H1 (cell line): ENCODE measurements around the gene IGSF9B. TPM values are rescaled to one million over a fixed set of nuclear protein-coding genes. Genes with fewer than 3 reads are reported as not detected.

ENCODE experiments used
- CTCF ChIA-PET: fragments of 300-600 bp; sonication (Branson Sonifier 250); formaldehyde crosslinking; loops from one replicate; lab custom pipeline; 2021; ENCODE audit not compliant: partially characterized antibody; lab: Charles Lee
- POLR2A ChIA-PET: fragments of 300-600 bp; sonication (Branson Sonifier 250); formaldehyde crosslinking; loops from one replicate; lab custom pipeline; 2021; ENCODE audit warnings: inconsistent platforms; ENCODE audit not compliant: partially characterized antibody; lab: Charles Lee
- DNase-seq, 2 experiments: peaks; one replicate each; pipeline versions ENCODE4 v3.0.0 to v3.0.0-alpha.2; 2010 to 2022; ENCODE audit warnings: low spot score in 2 of 2, low read depth in 1 of 2, mixed read lengths in 1 of 2
- FAIRE-seq: peaks from 2 replicates; lab custom pipeline; 2011; peaks lifted over from hg19 to GRCh38; lab: Jason Lieb, UNC
- H2AFZ ChIP-seq: 2 replicates; pipeline ENCODE4 v1.8.1; 2012; ENCODE audit warnings: low read length, inconsistent platforms
- H2AK5ac ChIP-seq: 2 replicates; pipeline ENCODE4 v1.6.1; 2013; ENCODE audit warnings: low read depth, low read length
- H2BK120ac ChIP-seq: replicated peaks from 2 replicates; pipeline ENCODE3; 2013; ENCODE audit warnings: low read depth, low read length, inconsistent platforms
- H2BK12ac ChIP-seq: 2 replicates; pipeline ENCODE4 v1.6.1; 2013; ENCODE audit warnings: low read depth, low read length
- H2BK15ac ChIP-seq: 2 replicates; pipeline ENCODE4 v1.6.1; 2013; ENCODE audit warnings: low read length
- H2BK20ac ChIP-seq: 2 replicates; pipeline ENCODE4 v1.6.1; 2013; ENCODE audit warnings: low read length
- H2BK5ac ChIP-seq: 2 replicates; pipeline ENCODE4 v1.6.1; 2013; ENCODE audit warnings: low read depth, low read length
- H3K14ac ChIP-seq: 2 replicates; pipeline ENCODE4 v1.6.1; 2013; ENCODE audit warnings: inconsistent platforms; ENCODE audit not compliant: insufficient read length
- H3K18ac ChIP-seq: 2 replicates; pipeline ENCODE4 v1.6.1; 2013; ENCODE audit warnings: low read length; ENCODE audit errors: extremely low read depth
- H3K23ac ChIP-seq: 2 replicates; pipeline ENCODE4 v1.6.1; 2013; ENCODE audit warnings: inconsistent platforms; ENCODE audit not compliant: insufficient read length
- H3K23me2 ChIP-seq: 2 replicates; pipeline ENCODE4 v1.6.1; 2013; ENCODE audit warnings: low read depth, low read length
- H3K27ac ChIP-seq: 2 replicates; pipeline ENCODE4 v1.6.1; 2011; ENCODE audit warnings: low read depth, low read length, inconsistent platforms
- H3K27me3 ChIP-seq, 4 experiments: replicated peaks in 1 of 4; 1 replicate in 1 of 4; 2 replicates in 3 of 4; pipeline versions ENCODE4 v1.6.1 to v1.8.1; 2011 to 2013; ENCODE audit warnings: low read length in 3 of 4, mild to moderate bottlenecking in 3 of 4, inconsistent platforms in 2 of 4, mixed read lengths in 2 of 4, moderate library complexity in 1 of 4; ENCODE audit not compliant: control insufficient read depth in 3 of 4, insufficient read depth in 3 of 4; ENCODE audit errors: extremely low read depth in 1 of 4
- H3K36me3 ChIP-seq, 4 experiments: 2 replicates each; pipeline versions ENCODE4 v1.6.1 to v1.8.1; 2011 to 2013; ENCODE audit warnings: mild to moderate bottlenecking in 4 of 4, low read length in 3 of 4, moderate library complexity in 2 of 4, control low read depth in 1 of 4, inconsistent platforms in 1 of 4; ENCODE audit not compliant: insufficient read depth in 4 of 4, control insufficient read depth in 2 of 4
- H3K4ac ChIP-seq: replicated peaks from 2 replicates; pipeline ENCODE3; 2013; ENCODE audit warnings: low read length, low read depth, mixed read lengths, inconsistent platforms; ENCODE audit not compliant: insufficient read length
- H3K4me1 ChIP-seq, 4 experiments: replicated peaks in 1 of 4; 1 replicate in 1 of 4; 2 replicates in 3 of 4; pipeline versions ENCODE4 v1.6.1 to v1.8.1; 2011 to 2013; ENCODE audit warnings: low read length in 3 of 4, inconsistent platforms in 2 of 4, mixed read lengths in 1 of 4; ENCODE audit not compliant: insufficient read depth in 4 of 4, control insufficient read depth in 3 of 4
- H3K4me2 ChIP-seq, 2 experiments: 2 replicates each; pipeline versions ENCODE4 v1.6.1 to v1.8.1; 2011 to 2013; ENCODE audit warnings: low read depth in 2 of 2, low read length in 2 of 2, control low read depth in 1 of 2, inconsistent platforms in 1 of 2, mild to moderate bottlenecking in 1 of 2; ENCODE audit not compliant: insufficient read depth in 1 of 2
- H3K4me3 ChIP-seq, 4 experiments: fragments of 200-600, 300-600 bp in 1 of 4; sonication (generic), shearing (Covaris generic), sonication (Bioruptor Twin) in 1 of 4; 2 replicates each; pipeline versions ENCODE4 v1.5.1 to v1.8.1; 2011 to 2016; ENCODE audit warnings: low read length in 4 of 4, low read depth in 3 of 4, control low read depth in 2 of 4, inconsistent platforms in 2 of 4, mild to moderate bottlenecking in 2 of 4, mixed read lengths in 1 of 4, moderate library complexity in 1 of 4; ENCODE audit not compliant: insufficient read depth in 2 of 4; ENCODE audit errors: extremely low read depth in 1 of 4
- H3K56ac ChIP-seq: replicated peaks from 2 replicates; pipeline ENCODE3; 2013; ENCODE audit warnings: low read depth, mild to moderate bottlenecking, mixed read lengths, low read length, inconsistent platforms; ENCODE audit not compliant: insufficient read length
- H3K79me1 ChIP-seq: 2 replicates; pipeline ENCODE4 v1.6.1; 2013; ENCODE audit warnings: low read depth, low read length, control low read depth
- H3K79me2 ChIP-seq, 2 experiments: 2 replicates each; pipeline versions ENCODE4 v1.6.1 to v1.8.1; 2012 to 2013; ENCODE audit warnings: low read length in 2 of 2, mild to moderate bottlenecking in 2 of 2, inconsistent platforms in 1 of 2; ENCODE audit not compliant: insufficient read depth in 2 of 2, control insufficient read depth in 1 of 2
- H3K9ac ChIP-seq, 4 experiments: replicated peaks in 1 of 4; 1 replicate in 1 of 4; 2 replicates in 3 of 4; pipeline versions ENCODE4 v1.6.1 to v1.8.1; 2011 to 2013; ENCODE audit warnings: low read depth in 3 of 4, low read length in 3 of 4, control low read depth in 2 of 4, mild to moderate bottlenecking in 2 of 4, moderate library complexity in 2 of 4, inconsistent platforms in 1 of 4; ENCODE audit errors: extremely low read depth in 1 of 4
- H3K9me3 ChIP-seq, 2 experiments: 2 replicates each; pipeline versions ENCODE4 v1.6.1 to v1.8.1; 2012 to 2013; ENCODE audit warnings: mild to moderate bottlenecking in 2 of 2, moderate library complexity in 2 of 2, control low read depth in 1 of 2, inconsistent platforms in 1 of 2, low read depth in 1 of 2, low read length in 1 of 2, mixed read lengths in 1 of 2; ENCODE audit not compliant: insufficient read depth in 2 of 2
- H4K20me1 ChIP-seq, 2 experiments: replicated peaks in 1 of 2; 2 replicates each; pipeline versions ENCODE3 to v1.8.1; 2011 to 2013; ENCODE audit warnings: inconsistent platforms in 2 of 2, low read length in 2 of 2, mild to moderate bottlenecking in 1 of 2; ENCODE audit not compliant: insufficient read depth in 2 of 2, control insufficient read depth in 1 of 2
- H4K5ac ChIP-seq: 2 replicates; pipeline ENCODE4 v1.6.1; 2013; ENCODE audit warnings: low read length, low read depth, mixed read lengths, inconsistent platforms; ENCODE audit not compliant: insufficient read length
- H4K8ac ChIP-seq: 2 replicates; pipeline ENCODE4 v1.8.0; 2013; ENCODE audit warnings: mild to moderate bottlenecking, moderate library complexity, low read length, inconsistent platforms; ENCODE audit not compliant: insufficient read depth; ENCODE audit errors: extremely low read depth
- H4K91ac ChIP-seq: replicated peaks from 2 replicates; pipeline ENCODE3; 2013; ENCODE audit warnings: low read length, mixed read lengths, inconsistent platforms; ENCODE audit not compliant: insufficient read length
- BRCA1 ChIP-seq: IDR thresholded peaks from 2 replicates; pipeline ENCODE4 v1.6.1; 2012; ENCODE audit warnings: low read depth, low read length, improper control_type of control experiment
- EZH2 ChIP-seq: fragments of 200-600 bp; sonication (generic); IDR thresholded peaks from 2 replicates; pipeline ENCODE4 v1.7.1; 2012; ENCODE audit warnings: low read depth, mild to moderate bottlenecking, moderate library complexity, low read length, inconsistent platforms; ENCODE audit not compliant: severe bottlenecking
- RXRA ChIP-seq: IDR thresholded peaks from 2 replicates; pipeline ENCODE4 v1.6.1; 2011; ENCODE audit warnings: low read depth, mild to moderate bottlenecking, low read length, moderate library complexity; ENCODE audit not compliant: insufficient read depth
- WGBS, 2 experiments: shearing (Covaris generic) in 1 of 2; methylation state at CpG; one replicate each; pipeline versions ENCODE4 v1.1.6 to v1.1.7; 2013 to 2015; ENCODE audit warnings: low lambda C conversion rate in 2 of 2, mixed read lengths in 2 of 2, inconsistent platforms in 1 of 2, low coverage in 1 of 2, missing lambda C conversion rate in 1 of 2; ENCODE audit not compliant: insufficient replicate concordance in 2 of 2, insufficient coverage in 1 of 2, insufficient read length in 1 of 2; ENCODE audit errors: extremely low coverage in 1 of 2, missing lambda C conversion rate in 1 of 2; 5-methylcytosine and 5-hydroxymethylcytosine counted together
- polyA plus RNA-seq, 7 experiments: library from polyadenylated mRNA; depleted of rRNA in 3 of 7; stranded (reverse) in 5 of 7; unstranded in 2 of 7; fragments of >200 nt in 5 of 7; fragments of 200-250 nt in 2 of 7; gene quantifications; 1 replicate in 5 of 7; 2 replicates in 1 of 7; 4 replicates in 1 of 7; pipeline versions ENCODE4 v1.2.1 to v1.2.3, GENCODE V29; 2011 to 2013; ENCODE audit warnings: missing spikeins in 2 of 7, mixed read lengths in 2 of 7
- total RNA-seq: library from RNA; stranded (reverse); fragmentation: NEBNext Ultra II Directional; extraction: Animal tissue kit (Norgen Biotek cat#: 25700); gene quantifications from 2 replicates; pipeline ENCODE4 v1.2.1, GENCODE V29; 2021

IGSF9B gene
- total and polyA plus RNA-seq, 2 of the 8 experiments (the other 6 are each of a cell fraction or from before 2014, with no cell fraction given), result 16.5 to 49.2 TPM

DNA sequence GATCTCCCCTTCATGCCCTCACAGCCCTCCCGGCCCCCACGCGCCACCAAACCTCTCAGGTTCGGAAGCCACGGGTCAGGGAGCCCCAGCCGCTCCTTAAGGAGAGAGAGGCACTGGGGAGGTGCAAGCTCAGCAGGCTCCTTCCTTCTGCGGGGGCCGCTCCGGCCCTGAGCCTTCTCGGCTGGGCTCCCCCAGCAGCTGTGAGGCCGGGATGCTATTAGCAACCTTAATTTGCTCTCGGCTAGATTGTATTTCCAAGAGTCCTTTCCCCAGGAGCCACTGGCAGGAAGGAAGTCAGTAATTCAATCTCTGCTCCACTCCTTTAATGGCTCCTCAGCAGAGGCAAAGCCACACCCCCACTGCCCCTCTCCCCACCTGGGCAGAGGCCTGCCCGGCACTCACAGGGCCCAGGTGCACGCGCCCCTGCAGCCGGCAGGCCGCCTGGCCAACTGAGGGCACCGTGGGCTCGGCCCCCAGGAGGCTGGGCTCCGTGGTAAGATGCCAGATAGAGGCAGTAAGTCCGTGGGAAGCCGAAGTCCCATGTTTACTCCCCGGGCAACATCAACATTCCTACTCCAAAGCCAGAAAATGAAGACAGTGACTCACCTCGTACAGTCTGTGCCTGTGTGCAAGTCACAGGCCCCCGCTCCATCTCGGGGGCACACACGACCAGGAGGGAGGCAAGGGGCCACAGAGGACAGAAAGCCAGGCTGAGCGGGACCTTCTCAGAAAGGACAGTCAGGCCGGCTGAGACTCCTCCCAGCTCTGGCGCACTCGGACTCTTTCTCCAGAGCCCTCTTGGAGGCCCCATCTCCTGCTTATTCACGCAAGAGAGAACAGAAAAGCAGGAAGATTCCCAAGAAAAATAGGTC is 5.2 kb downstream of the IGSF9B start:
- H4K8ac ChIP-seq, result no peak overlapping the region; the same call in 1 of the 2 replicates
- peaks cover 35 to 54% of the 10 kb centered on the region in 2 experiments for H4K20me1 ChIP-seq
- H4K5ac ChIP-seq, result peak overlapping the region; percentile 3
- H4K91ac ChIP-seq, result peak overlapping the region; percentile 85
- H3K4me1 ChIP-seq, result peaks cover 21 to 81% (median 60%) of the 10 kb centered on the region in 4 experiments
- peak overlapping the region; percentile 50 to 78 for H3K4me2 ChIP-seq
- peak overlapping the region in 2 of 4 experiments; percentile 20 to 34; a peak in 4 of 7 replicates for H3K9ac ChIP-seq
- H3K79me1 ChIP-seq, result peaks cover 34% of the 10 kb centered on the region
- H2AK5ac ChIP-seq, result peak overlapping the region; percentile 67; the same call in 1 of the 2 replicates
- peak overlapping the region; percentile 96 for H3K4ac ChIP-seq
- H2BK5ac ChIP-seq, result peak overlapping the region; percentile 1; the same call in 1 of the 2 replicates
- no peak overlapping the region for H3K14ac ChIP-seq
- ChIA-PET POLR2A (interaction anchor here (1.4 to 1.9 kb wide), 2 partner anchors 10 to 24 kb away, joined by 3 to 5 read pairs; no protein-coding TSS in a partner anchor), CTCF (interaction anchor here (1.1 kb wide), 1 partner anchor 15 kb away, joined by 4 read pairs; no protein-coding TSS in a partner anchor)
- H3K56ac ChIP-seq, result peak overlapping the region; percentile 17
- peak overlapping the region in 3 of 4 experiments; percentile 14 to 51 (median 32); a peak in 5 of 8 replicates for H3K4me3 ChIP-seq
- FAIRE-seq, result no peak
- H3K23ac ChIP-seq, result no peak overlapping the region
- H2AFZ ChIP-seq, result no peak overlapping the region
- H3K9me3 ChIP-seq, result no peaks in the 10 kb centered on the region
- peak overlapping the region; percentile 88; the same call in 1 of the 2 replicates for H2BK15ac ChIP-seq
- peak overlapping the region; percentile 86 for H3K18ac ChIP-seq
- peak overlapping the region; percentile 9; the same call in 1 of the 2 replicates for H3K27ac ChIP-seq
- WGBS, 2 experiments, result 20% methylated on average over 29 of the region's 32 CpGs; no CpG with 5 or more reads in 1 of the 2 experiments
- peaks cover 3 to 66% of the 10 kb centered on the region in 2 experiments; a peak in 3 of 4 replicates for H3K79me2 ChIP-seq
- H3K27me3 ChIP-seq, result peaks cover 0 to 15% (median 11%) of the 10 kb centered on the region in 4 experiments; a peak in 5 of 7 replicates
- peak overlapping the region; percentile 85 for H2BK120ac ChIP-seq
- H3K36me3 ChIP-seq, result no peaks in the 10 kb centered on the region
- peak in 1 of 2 experiments; percentile 71 for DNase-seq
- peaks cover 9% of the 10 kb centered on the region; the same call in 1 of the 2 replicates for H3K23me2 ChIP-seq
- H2BK12ac ChIP-seq, result no peak overlapping the region
- peak overlapping the region; percentile 72; the same call in 1 of the 2 replicates for H2BK20ac ChIP-seq
- TF ChIP-seq EZH2 (peak; percentile 11), BRCA1 (no peak), RXRA (no peak)
